ENCODE results near the gene PCSK2.

The PCSK2 gene

GRCh38 chr20:17479063-17479657, 252.3 kb downstream of the PCSK2 start:
- Histone ChIP-seq H3K27me3 (ENCODE audit: control insufficient read depth, insufficient read depth, low read length) (0 out of 2 replicates have a peak, but pooled peaks cover 4% of the 10 kb centered on the region), H3K4me3 (ENCODE audit: low read depth, low read length) (no peak overlapping the region), H3K27ac (ENCODE audit: low read depth, low read length) (no peak overlapping the region), H3K9ac (ENCODE audit: low read length) (no peak overlapping the region), H3K36me3 (ENCODE audit: control insufficient read depth, insufficient read depth, low read length) (no peaks in the 10 kb centered on the region), H3K4me1 (ENCODE audit: control insufficient read depth, insufficient read depth, low read length) (no peaks in the 10 kb centered on the region), H3K9me3 (ENCODE audit: control insufficient read depth, insufficient read depth, low read depth, low read length) (no peaks in the 10 kb centered on the region)

- Histone ChIP-seq H3K4me3 (ENCODE audit: low read depth, low read length) (no peak overlapping the region), H3K27me3 (ENCODE audit: control insufficient read depth, insufficient read depth, low read length) (0 out of 2 replicates have a peak, but pooled peaks cover 4% of the 10 kb centered on the region), H3K9ac (ENCODE audit: low read length) (no peak overlapping the region), H3K27ac (ENCODE audit: low read depth, low read length) (no peak overlapping the region), H3K4me1 (ENCODE audit: control insufficient read depth, insufficient read depth, low read length) (no peaks in the 10 kb centered on the region), H3K9me3 (ENCODE audit: control insufficient read depth, insufficient read depth, low read depth, low read length) (no peaks in the 10 kb centered on the region), H3K36me3 (ENCODE audit: control insufficient read depth, insufficient read depth, low read length) (no peaks in the 10 kb centered on the region)
Observed at GRCh38 chr20:17480696-17481095, 253.9 kb downstream of the PCSK2 start.

- no peak overlapping the region for H3K4me3 ChIP-seq (ENCODE audit: low read depth, low read length)
- no peaks in the 10 kb centered on the region for H3K36me3 ChIP-seq (ENCODE audit: control insufficient read depth, insufficient read depth, low read length)
- no peaks in the 10 kb centered on the region for H3K4me1 ChIP-seq (ENCODE audit: control insufficient read depth, insufficient read depth, low read length)
- no peak overlapping the region for H3K9ac ChIP-seq (ENCODE audit: low read length)
- H3K27ac ChIP-seq (ENCODE audit: low read depth, low read length), result no peak overlapping the region
- H3K9me3 ChIP-seq (ENCODE audit: control insufficient read depth, insufficient read depth, low read depth, low read length), result no peaks in the 10 kb centered on the region
- H3K27me3 ChIP-seq (ENCODE audit: control insufficient read depth, insufficient read depth, low read length), result 0 out of 2 replicates have a peak, but pooled peaks cover 4% of the 10 kb centered on the region
Observed at GRCh38 chr20:17481661-17482060, 254.8 kb downstream of the PCSK2 start.

- Histone ChIP-seq H3K4me3 (ENCODE audit: low read depth, low read length) (no peak overlapping the region), H3K4me1 (ENCODE audit: control insufficient read depth, insufficient read depth, low read length) (no peaks in the 10 kb centered on the region)
Observed at GRCh38 chr20:17482536-17482935, 255.7 kb downstream of the PCSK2 start.

GRCh38 chr20:17485017-17485416, 258.2 kb downstream of the PCSK2 start:
- no peaks in the 10 kb centered on the region for H3K9me3 ChIP-seq (ENCODE audit: control insufficient read depth, insufficient read depth, low read depth, low read length)
- 0 out of 2 replicates have a peak, but pooled peaks cover 4% of the 10 kb centered on the region for H3K27me3 ChIP-seq (ENCODE audit: control insufficient read depth, insufficient read depth, low read length)
- H3K4me1 ChIP-seq (ENCODE audit: control insufficient read depth, insufficient read depth, low read length), result no peaks in the 10 kb centered on the region
- H3K27ac ChIP-seq (ENCODE audit: low read depth, low read length), result no peak overlapping the region
- H3K9ac ChIP-seq (ENCODE audit: low read length), result no peak overlapping the region
- H3K36me3 ChIP-seq (ENCODE audit: control insufficient read depth, insufficient read depth, low read length), result no peaks in the 10 kb centered on the region
- H3K4me3 ChIP-seq (ENCODE audit: low read depth, low read length), result no peak overlapping the region

More at GRCh38 chr20:17482536-17482935, 255.7 kb downstream of the PCSK2 start:
- Histone ChIP-seq H3K9me3 (ENCODE audit: control insufficient read depth, insufficient read depth, low read depth, low read length) (no peaks in the 10 kb centered on the region), H3K27ac (ENCODE audit: low read depth, low read length) (no peak overlapping the region), H3K9ac (ENCODE audit: low read length) (no peak overlapping the region), H3K27me3 (ENCODE audit: control insufficient read depth, insufficient read depth, low read length) (0 out of 2 replicates have a peak, but pooled peaks cover 4% of the 10 kb centered on the region), H3K36me3 (ENCODE audit: control insufficient read depth, insufficient read depth, low read length) (no peaks in the 10 kb centered on the region)

GRCh38 chr20:17488916-17489600, 262.2 kb downstream of the PCSK2 start:
- Histone ChIP-seq H3K4me3 (ENCODE audit: low read depth, low read length) (no peak overlapping the region), H3K9me3 (ENCODE audit: control insufficient read depth, insufficient read depth, low read depth, low read length) (no peaks in the 10 kb centered on the region), H3K9ac (ENCODE audit: low read length) (no peak overlapping the region), H3K36me3 (ENCODE audit: control insufficient read depth, insufficient read depth, low read length) (no peaks in the 10 kb centered on the region), H3K4me1 (ENCODE audit: control insufficient read depth, insufficient read depth, low read length) (no peaks in the 10 kb centered on the region), H3K27me3 (ENCODE audit: control insufficient read depth, insufficient read depth, low read length) (no peaks in the 10 kb centered on the region), H3K27ac (ENCODE audit: low read depth, low read length) (no peak overlapping the region)

GRCh38 chr20:17490501-17490900, 263.7 kb downstream of the PCSK2 start:
- no peak overlapping the region for H3K4me3 ChIP-seq (ENCODE audit: low read depth, low read length)
- no peaks in the 10 kb centered on the region for H3K27me3 ChIP-seq (ENCODE audit: control insufficient read depth, insufficient read depth, low read length)
- H3K4me1 ChIP-seq (ENCODE audit: control insufficient read depth, insufficient read depth, low read length), result no peaks in the 10 kb centered on the region

GRCh38 chr20:17491041-17491440, 264.2 kb downstream of the PCSK2 start:
- no peaks in the 10 kb centered on the region for H3K27me3 ChIP-seq (ENCODE audit: control insufficient read depth, insufficient read depth, low read length)

More at GRCh38 chr20:17490501-17490900, 263.7 kb downstream of the PCSK2 start:
- H3K27ac ChIP-seq (ENCODE audit: low read depth, low read length), result no peak overlapping the region
- no peaks in the 10 kb centered on the region for H3K9me3 ChIP-seq (ENCODE audit: control insufficient read depth, insufficient read depth, low read depth, low read length)
- no peak overlapping the region for H3K9ac ChIP-seq (ENCODE audit: low read length)
- no peaks in the 10 kb centered on the region for H3K36me3 ChIP-seq (ENCODE audit: control insufficient read depth, insufficient read depth, low read length)

GRCh38 chr20:17491488-17491887, 264.6 kb downstream of the PCSK2 start:
- H3K4me3 ChIP-seq (ENCODE audit: low read depth, low read length), result no peak overlapping the region

More at GRCh38 chr20:17491041-17491440, 264.2 kb downstream of the PCSK2 start:
- no peaks in the 10 kb centered on the region for H3K36me3 ChIP-seq (ENCODE audit: control insufficient read depth, insufficient read depth, low read length)
- no peak overlapping the region for H3K27ac ChIP-seq (ENCODE audit: low read depth, low read length)
- no peaks in the 10 kb centered on the region for H3K4me1 ChIP-seq (ENCODE audit: control insufficient read depth, insufficient read depth, low read length)
- no peak overlapping the region for H3K9ac ChIP-seq (ENCODE audit: low read length)
- H3K9me3 ChIP-seq (ENCODE audit: control insufficient read depth, insufficient read depth, low read depth, low read length), result no peaks in the 10 kb centered on the region
- H3K4me3 ChIP-seq (ENCODE audit: low read depth, low read length), result no peak overlapping the region

GRCh38 chr20:17493173-17493572, 266.3 kb downstream of the PCSK2 start:
- Histone ChIP-seq H3K4me3 (ENCODE audit: low read depth, low read length) (no peak overlapping the region), H3K27ac (ENCODE audit: low read depth, low read length) (no peak overlapping the region), H3K4me1 (ENCODE audit: control insufficient read depth, insufficient read depth, low read length) (no peaks in the 10 kb centered on the region), H3K27me3 (ENCODE audit: control insufficient read depth, insufficient read depth, low read length) (no peaks in the 10 kb centered on the region), H3K9me3 (ENCODE audit: control insufficient read depth, insufficient read depth, low read depth, low read length) (no peaks in the 10 kb centered on the region), H3K36me3 (ENCODE audit: control insufficient read depth, insufficient read depth, low read length) (no peaks in the 10 kb centered on the region), H3K9ac (ENCODE audit: low read length) (no peak overlapping the region)

More at GRCh38 chr20:17491488-17491887, 264.6 kb downstream of the PCSK2 start:
- no peaks in the 10 kb centered on the region for H3K9me3 ChIP-seq (ENCODE audit: control insufficient read depth, insufficient read depth, low read depth, low read length)
- no peak overlapping the region for H3K27ac ChIP-seq (ENCODE audit: low read depth, low read length)
- H3K9ac ChIP-seq (ENCODE audit: low read length), result no peak overlapping the region
- H3K27me3 ChIP-seq (ENCODE audit: control insufficient read depth, insufficient read depth, low read length), result no peaks in the 10 kb centered on the region
- H3K4me1 ChIP-seq (ENCODE audit: control insufficient read depth, insufficient read depth, low read length), result no peaks in the 10 kb centered on the region
- no peaks in the 10 kb centered on the region for H3K36me3 ChIP-seq (ENCODE audit: control insufficient read depth, insufficient read depth, low read length)

- H3K27me3 ChIP-seq (ENCODE audit: control insufficient read depth, insufficient read depth, low read length), result no peaks in the 10 kb centered on the region
- H3K9me3 ChIP-seq (ENCODE audit: control insufficient read depth, insufficient read depth, low read depth, low read length), result no peaks in the 10 kb centered on the region
- H3K36me3 ChIP-seq (ENCODE audit: control insufficient read depth, insufficient read depth, low read length), result no peaks in the 10 kb centered on the region
- H3K4me1 ChIP-seq (ENCODE audit: control insufficient read depth, insufficient read depth, low read length), result no peaks in the 10 kb centered on the region
- no peak overlapping the region for H3K27ac ChIP-seq (ENCODE audit: low read depth, low read length)
- H3K9ac ChIP-seq (ENCODE audit: low read length), result no peak overlapping the region
- H3K4me3 ChIP-seq (ENCODE audit: low read depth, low read length), result no peak overlapping the region
Observed at GRCh38 chr20:17494201-17494600, 267.4 kb downstream of the PCSK2 start.

Data from HUES6 (cell line).